Amygdala (tissue), 56 donors: ENCODE measurements around the gene SPATA33.
"Not testable (repeated sequence)": the region's sequence is repeated elsewhere in the genome, so short reads cannot be mapped to it uniquely, and the experiment has no call there.

ENCODE experiments used
- DNase-seq, 56 donors: peaks; one replicate each; lab custom pipeline; 2025; lab: John Stamatoyannopoulos, UW

The SPATA33 gene

DNA sequence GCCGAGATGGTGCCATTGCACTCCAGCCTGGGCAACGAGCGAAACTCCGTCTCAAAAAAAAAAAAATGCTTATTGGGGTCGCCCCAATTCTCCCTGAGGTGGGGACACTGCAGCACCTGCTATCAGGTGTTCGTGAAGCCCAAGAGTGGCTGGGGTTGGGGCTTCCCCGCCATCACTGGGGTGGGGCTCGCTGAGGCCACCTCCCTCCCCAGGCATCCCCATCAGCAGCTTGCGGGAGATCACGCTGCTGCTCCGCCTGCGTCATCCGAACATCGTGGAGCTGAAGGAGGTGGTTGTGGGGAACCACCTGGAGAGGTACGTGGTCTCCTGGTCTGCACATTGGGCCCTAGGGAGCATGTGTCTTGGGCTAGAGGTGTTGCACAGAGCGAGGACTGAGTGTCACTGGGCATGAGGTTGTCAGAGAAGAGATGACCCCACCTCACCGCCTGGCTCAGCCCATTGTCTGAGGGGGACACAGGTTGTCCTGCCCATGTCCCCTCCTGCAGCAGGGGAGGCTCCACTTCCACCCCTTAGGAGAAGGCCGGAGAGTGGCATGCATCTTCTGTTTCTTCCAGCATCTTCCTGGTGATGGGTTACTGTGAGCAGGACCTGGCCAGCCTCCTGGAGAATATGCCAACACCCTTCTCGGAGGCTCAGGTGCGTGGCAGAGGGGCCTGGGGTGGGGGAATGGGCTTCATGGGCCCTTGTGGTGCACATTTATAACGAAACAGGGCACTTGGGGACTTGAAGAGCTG, 33.8 kb downstream of the SPATA33 start:
- no peak for DNase-seq

DNA sequence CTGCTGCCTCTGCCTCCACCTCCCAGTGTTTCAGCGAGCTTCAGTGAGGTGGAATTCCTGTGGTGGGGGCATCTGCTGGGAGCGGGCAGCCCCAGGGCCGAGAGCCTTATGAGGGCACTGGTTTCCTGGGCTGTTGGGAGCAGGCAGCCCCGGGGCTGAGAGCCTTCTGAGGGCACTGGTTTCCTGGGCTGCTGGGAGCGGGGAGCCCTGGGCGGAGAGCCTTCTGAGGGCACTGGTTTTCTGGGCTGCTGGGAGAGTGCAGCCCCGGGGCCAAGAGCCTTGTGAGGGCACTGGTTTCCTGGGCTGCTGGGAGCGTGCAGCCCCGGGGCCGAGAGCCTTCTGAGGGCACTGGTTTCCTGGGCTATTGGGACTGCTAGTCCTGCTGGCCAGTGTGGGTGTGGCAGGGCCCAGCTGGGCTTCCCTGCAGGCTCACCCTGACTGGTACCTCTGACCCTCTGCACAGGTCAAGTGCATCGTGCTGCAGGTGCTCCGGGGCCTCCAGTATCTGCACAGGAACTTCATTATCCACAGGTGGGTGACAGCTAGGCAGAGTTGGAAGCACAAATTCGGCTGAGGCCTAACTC, 34.4 kb downstream of the SPATA33 start:
- DNase-seq = no peak

DNA sequence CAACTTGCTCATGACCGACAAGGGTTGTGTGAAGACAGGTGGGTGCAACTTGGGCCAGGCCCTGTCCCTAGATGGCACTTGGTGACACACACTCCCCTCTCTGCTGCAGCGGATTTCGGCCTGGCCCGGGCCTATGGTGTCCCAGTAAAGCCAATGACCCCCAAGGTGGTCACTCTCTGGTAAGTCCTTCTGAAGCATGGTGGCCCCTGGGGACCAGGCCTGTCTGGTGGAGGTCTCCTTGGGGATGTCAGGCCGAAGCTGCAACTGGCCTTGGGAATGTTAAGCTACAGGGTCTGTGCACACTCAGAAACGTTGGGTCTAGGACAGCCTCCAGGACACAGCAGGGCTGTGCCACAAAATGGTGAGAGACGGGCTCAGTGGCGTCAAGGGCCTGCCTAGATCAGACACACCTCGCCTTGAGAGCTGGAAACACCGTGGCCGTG, 35.7 kb downstream of the SPATA33 start:
- no peak for DNase-seq

DNA sequence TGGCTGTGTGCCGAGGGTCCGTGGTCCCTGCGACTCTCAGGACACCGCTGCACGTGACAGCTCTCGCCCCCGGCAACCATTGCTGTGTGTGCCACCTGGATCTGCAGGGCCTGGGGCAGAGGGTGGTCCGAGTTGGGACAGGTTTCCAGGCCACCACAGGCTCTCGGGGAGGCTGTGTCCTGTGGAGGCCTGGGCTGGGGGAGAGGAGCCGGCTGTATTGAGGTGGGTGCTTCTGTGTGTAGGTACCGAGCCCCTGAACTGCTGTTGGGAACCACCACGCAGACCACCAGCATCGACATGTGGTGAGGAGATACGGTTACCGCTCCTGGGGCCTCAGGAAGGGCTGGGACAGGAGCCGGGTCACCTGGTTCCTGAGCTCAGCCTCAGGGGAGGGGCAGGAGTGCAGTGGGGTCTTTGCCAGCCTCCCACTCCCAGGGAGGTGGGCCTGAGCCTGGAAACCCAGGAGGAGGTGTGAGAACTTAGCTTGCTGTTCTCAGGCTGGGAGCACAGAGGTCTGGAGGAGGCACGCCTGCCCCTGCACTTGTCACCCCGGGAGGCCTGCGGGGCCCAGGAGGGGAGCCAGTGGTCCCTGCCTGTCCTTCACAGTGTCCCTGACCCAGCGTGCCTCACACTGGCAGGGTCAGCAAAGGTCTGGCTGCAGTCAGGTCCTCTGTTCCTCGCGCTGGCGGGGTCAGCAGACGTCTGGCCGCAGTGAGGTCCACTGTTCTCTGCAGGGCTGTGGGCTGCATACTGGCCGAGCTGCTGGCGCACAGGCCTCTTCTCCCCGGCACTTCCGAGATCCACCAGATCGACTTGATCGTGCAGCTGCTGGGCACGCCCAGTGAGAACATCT, 36.5 kb downstream of the SPATA33 start:
- DNase-seq = no peak

DNA sequence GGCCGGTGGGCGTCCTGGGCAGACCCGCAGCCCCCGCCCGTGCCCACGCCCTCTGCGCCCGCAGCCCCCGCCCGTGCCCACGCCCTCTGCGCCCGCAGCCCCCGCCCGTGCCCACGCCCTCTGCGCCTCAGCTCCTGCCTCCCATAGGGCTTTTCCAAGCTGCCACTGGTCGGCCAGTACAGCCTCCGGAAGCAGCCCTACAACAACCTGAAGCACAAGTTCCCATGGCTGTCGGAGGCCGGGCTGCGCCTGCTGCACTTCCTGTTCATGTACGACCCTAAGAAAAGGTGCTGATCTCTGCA, 37.1 kb downstream of the SPATA33 start:
- DNase-seq = not testable (repeated sequence)

DNA sequence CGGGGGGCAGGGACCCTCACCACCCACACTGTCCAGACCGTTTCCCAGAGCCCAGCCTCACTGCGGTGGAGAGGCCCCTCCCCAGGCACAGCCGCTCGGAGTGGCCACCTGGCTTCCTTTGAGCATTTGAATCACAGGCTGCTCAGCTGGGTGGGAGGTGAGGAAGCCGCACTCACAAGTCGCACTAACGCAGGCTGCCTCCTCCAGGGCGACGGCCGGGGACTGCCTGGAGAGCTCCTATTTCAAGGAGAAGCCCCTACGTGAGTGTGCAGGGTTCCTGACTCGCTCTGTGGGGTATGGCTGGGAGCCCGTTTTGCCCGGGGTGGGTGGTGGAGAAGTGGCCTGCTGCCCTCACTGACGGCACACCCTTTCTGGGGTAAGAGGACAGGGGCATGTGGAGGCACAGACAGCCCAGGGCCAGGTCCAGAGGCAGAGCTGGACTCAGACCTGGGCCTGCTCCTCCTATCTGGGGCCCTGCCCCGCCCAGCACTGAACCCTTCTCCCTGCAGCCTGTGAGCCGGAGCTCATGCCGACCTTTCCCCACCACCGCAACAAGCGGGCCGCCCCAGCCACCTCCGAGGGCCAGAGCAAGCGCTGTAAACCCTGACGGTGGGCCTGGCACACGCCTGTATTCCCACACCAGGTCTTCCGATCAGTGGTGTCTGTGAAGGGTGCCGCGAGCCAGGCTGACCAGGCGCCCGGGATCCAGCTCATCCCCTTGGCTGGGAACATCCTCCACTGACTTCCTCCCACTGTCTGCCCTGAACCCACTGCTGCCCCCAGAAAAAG, 37.6 kb downstream of the SPATA33 start:
- DNase-seq = peak in 1 of 56 donors; percentile 42

DNA sequence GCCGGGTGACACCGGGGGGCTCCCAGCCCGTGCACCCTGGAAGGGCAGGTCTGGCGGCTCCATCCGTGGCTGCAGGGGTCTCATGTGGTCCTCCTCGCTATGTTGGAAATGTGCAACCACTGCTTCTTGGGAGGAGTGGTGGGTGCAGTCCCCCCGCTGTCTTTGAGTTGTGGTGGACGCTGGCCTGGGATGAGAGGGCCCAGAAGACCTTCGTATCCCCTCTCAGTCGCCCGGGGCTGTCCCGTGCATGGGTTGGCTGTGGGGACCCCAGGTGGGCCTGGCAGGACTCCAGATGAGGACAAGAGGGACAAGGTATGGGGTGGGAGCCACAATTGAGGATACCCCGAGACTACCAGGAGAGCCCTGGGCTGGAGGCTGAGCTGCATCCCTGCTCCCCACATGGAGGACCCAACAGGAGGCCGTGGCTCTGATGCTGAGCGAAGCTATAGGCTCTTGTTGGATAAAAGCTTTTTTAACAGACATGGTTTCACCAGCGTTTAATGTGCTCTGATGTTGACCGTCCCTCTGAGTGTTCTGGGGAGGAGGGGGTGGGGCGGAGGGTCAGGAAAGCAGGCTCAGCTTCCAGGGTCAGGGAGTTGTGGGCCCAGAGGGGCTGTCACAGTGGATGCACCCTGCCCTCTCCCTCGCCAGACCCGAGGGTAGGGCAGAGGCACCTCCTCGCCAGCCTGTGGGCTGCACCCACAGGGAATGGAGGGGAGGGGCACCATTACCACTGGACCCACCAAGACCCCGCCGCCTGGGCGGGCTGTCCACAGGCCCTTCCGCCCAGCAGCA, 38.4 kb downstream of the SPATA33 start:
- no peak for DNase-seq

DNA sequence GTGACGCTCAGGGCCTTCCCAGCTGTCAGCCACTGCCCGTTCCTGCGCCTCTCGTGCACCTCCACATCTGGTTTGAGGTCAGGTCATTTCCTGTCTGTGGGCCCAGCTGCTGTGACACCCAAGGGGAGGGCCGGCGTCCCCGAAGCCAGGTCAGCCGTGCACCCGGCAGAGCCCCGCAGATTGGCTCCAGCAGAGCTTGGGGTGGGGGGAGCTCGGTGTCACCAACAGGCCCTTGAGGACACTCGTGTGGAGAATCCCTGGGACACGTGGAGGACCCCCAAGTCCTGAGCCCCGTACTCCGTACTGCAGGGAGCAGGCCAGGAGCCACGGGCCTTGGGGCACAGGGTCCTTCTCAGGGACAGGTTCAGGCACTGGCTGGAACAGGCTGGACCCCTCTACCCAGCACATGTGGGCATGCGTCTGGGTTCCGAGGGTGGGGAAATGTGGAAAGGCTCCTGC, 39.1 kb downstream of the SPATA33 start:
- DNase-seq = no peak

DNA sequence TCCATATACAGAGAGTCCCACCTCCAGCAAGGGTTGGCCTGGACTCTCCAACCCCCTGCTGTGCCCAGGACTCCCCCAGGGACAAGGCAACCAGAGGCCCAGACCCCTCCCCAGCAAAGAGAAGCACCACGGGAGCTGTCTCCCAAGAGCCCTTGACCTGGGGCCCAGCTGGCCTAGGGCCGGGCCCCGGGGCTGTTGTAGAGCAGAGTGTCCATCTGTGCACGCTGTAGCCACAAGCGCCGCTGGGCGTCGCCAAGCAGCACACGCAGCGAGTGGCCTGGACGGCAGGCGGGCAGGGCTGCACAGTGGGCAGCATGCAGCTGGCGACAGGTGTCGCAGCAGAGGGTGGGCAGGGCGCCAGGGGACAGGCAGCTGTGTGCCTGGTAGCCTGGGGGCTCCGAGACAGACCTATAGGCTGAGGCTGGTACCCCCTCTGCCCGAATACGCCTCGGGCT, 39.6 kb downstream of the SPATA33 start:
- DNase-seq = peak in 1 of 56 donors; percentile 34

DNA sequence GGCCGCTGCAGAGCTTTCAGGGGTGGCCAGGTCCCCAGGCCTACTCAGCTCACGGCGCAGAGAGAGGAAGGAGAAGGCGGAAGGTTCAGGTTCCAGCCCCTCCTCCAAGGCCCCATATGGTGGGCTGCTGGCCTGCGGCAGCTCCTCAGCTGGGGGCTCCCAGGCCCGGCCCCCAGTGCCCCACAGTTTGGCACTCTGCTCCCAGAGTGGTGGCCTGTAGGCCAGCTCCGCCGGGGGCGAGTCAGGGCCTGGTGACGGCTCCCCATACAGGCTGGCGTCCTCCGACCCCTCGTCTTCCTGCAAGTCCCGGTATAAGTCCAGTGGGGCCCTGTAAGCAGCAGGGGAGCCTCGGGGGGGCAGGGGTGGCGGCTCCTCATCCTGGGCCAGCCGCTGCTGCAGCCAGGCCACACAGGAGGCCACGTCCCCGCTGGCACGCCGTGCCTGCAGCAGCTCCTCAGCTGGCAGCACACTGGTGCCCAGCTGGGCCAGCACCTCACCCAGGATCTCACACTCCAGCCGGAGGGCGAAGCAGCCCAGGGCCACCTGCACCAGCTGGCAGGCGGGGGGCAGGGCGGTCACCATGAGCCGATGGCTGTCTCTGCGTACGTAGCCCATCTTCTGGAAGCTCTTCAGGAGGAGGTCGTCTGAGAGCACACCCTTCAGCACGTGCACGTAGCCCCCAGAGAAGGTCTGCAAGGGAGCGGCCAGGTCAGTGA, 40.1 kb downstream of the SPATA33 start:
- DNase-seq = no peak

DNA sequence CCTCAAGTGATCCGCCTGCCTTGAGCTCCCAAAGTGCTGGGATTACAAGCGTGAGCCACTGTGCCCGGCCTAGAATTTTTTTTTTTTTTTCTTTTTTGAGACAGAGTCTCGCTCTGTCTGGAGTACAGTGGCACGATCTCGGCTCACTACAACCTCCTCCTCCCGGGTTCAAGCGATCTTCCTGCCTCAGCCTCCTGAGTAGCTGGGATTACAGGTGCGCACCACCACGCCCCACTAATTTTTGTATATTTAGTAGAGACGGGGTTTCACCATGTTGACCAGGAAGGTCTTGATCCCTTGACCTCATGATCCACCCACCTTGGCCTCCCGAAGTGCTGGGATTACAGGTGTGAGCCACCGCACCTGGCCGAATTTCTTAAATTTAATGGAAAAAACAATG, 41.1 kb downstream of the SPATA33 start:
- not testable (repeated sequence) for DNase-seq

DNA sequence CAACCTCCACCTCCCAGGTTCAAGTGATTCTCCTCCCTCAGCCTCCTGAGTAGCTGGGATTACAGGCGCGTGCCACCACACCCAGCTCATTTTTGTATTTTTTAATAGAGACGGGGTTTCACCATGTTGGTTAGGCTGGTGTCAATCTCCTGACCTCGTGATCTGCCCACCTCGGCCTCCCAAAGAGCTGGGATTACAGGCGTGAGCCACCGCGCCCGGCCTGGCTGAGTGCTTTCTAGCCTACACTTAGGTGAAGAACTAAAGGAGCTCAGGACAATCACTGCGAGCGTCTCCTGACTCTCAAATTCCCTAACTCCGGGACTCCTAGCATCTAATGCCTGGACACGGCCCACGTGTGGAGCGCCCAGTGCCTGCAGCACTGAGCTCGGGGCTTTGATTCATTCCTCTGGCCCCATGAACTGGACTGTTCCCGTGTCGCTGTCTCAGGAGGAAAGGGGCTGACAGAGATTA, 42.0 kb downstream of the SPATA33 start:
- not testable (repeated sequence) for DNase-seq

DNA sequence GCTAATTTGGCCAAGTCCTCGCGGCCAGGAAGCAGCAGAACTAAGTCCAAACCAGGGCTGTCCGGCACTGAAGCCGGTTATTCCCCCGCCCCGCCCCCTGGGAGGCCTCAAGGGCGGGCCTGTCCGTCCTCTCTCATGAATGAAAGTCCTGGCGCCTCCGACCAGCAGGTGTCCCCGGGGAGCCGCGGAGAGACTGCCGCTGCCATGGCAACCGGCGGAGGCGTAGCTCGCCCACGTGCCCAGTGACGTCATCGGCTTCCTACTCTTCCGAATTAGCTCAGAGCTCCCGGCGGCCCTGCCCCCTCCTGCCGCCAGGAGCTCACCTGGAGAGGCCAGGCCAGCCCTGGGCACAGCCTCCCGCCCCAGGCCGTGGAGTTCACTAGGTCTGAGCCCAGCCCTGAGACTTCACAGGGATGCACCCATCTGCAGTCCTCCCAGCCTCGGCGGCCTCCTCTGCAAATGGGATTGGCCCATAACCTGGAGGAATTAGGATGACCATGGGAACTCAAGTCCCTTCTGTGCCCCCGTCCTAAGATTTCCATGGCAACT, 42.5 kb downstream of the SPATA33 start:
- peak; percentile 61 to 99 (median 96) for DNase-seq

DNA sequence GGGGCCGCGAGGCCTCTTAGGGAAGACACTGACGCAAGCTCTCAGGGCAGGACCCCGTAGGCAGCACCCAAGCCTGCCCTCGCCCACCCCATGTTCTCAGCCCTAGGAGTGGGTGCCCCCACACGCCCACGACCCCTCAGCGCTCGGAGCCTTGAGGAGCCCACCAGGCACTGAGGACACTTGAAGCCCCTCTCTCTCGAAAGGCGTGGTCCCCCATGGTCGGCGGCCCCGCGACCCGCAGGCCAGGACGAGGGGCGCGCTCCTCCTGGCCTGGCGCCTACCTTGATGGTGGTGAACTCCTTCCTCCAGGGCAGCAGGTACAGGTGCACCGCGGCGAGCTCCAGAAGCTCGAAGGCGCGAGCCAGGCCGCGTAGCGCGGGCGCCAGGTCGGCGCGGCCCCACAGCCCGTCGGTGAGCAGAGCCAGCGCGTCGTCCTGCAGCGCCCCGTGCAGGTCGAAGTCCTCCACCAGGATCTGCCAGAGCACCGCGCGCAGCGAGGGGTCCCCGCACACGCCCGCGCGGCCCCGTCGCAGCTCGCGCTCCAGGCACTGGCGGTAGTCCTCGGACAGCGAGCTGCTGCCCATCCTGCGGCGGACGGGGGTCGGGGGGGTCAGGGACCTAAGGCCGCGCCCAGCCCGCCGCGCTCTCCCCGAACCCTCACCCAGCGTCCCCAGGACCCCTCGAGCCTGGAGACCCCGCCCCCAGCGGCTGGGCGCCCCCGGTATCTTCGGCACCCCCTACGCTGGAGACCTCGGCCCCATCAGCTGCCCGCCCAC, 43.2 kb downstream of the SPATA33 start:
- peak in 2 of 56 donors; percentile 21 to 73 for DNase-seq

DNA sequence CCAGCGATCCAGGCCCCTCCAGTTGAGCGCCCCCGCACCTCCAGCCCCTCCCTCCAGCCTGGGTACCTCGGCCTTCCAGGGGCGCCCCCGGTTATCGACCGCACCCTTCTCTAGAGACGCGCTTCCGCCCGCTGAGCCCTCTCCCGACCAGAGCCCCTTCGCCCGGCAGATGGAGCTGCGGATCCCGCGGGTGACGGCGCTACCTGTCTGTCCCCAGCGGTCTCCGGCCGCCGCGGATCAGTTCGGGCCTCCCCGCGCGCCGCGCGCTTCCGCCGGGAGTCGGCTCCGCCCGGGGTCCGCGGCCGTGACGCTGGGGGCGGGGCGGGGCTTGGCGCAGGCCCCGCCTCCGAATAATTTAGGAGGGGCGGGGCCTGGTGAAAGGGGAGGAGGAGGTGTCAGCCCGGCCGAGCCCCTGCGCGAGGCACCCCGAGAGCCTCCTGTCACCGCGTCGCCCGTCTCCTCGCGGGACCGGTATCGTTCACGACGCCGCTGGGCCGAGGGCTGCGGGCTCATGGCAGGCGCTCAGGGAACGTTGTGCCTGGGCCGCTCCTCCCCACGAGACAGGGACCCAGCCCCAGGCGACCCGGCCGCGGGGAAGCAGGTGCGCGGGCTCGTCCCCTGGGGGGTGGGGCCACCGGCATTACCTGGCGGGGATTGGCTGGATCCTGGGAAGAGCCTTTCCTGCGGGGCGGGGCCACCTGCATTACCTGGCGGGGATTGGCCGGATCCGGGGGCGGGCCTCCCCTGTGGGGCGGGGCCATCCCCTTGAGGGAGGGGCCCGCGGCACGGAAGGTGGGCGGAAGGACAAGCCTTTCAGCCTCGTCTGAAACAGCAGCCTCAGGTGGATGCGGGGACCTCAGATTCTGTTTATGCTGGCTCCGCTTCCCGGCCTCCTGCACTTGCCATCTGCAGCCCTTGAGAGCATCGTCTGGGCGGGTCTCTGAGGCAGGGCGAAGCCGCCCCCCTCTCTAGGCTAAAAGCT, 44.1 kb downstream of the SPATA33 start, which contains the start of gene SPATA2L:
Gene SPATA2L, minus strand, starts transcription at position 281 of the 982 bp plus-strand sequence. CDS start 473 bp downstream, outside the sequence.
- DNase-seq = peak in 55 of 56 donors; percentile 19 to 88 (median 74)

DNA sequence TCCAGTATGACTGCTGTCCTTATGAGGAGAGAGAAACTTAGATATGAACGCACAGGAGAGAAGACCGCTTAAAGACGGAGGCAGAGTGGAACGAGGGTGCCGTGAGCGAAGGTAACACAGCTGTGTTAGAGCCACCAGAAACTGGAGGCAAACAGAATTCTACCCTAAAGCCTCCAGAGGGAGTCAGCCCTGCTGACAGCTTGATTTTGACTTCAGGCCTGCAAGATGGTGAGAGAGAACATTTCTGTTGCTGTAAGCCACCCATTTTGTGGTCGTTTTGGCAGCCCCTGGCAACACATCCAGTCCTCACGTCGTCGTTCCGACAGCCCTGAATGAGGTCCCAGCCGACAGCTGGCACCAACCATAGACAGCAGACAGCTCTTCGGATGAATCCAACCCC, 46.6 kb downstream of the SPATA33 start:
- no peak for DNase-seq
